Measurements from ENCODE around the gene ZNF407.
"Not testable (repeated sequence)": the region's sequence is repeated elsewhere in the genome, so short reads cannot be mapped to it uniquely, and the experiment has no call there.

ZNF407 gene

DNA sequence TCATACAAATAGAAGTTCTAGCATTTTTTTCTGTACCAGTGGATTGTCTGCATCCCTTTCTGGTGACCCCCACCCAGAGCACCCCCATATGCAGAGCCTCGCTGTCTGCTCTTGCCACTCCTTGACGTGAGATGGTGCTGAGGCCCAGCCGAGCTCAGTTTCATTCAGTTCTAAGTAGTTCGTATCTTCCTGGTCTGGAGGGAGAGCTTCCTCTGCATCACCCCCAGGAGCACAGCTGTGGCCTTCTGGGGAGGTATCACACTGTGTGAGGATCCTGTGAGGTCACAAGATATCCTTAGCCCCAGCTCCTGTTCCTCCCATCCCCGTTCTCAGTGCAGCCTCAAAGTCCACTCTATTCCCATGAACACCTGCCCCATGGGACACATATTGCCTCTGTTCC, 478.6 kb downstream of the ZNF407 start:
- DNase-seq (ENCODE audit: low read depth) = no peak
- H3K4me3 ChIP-seq (ENCODE audit: low read depth, low read length) = no peak overlapping the region
- TF ChIP-seq, protein P1, sequence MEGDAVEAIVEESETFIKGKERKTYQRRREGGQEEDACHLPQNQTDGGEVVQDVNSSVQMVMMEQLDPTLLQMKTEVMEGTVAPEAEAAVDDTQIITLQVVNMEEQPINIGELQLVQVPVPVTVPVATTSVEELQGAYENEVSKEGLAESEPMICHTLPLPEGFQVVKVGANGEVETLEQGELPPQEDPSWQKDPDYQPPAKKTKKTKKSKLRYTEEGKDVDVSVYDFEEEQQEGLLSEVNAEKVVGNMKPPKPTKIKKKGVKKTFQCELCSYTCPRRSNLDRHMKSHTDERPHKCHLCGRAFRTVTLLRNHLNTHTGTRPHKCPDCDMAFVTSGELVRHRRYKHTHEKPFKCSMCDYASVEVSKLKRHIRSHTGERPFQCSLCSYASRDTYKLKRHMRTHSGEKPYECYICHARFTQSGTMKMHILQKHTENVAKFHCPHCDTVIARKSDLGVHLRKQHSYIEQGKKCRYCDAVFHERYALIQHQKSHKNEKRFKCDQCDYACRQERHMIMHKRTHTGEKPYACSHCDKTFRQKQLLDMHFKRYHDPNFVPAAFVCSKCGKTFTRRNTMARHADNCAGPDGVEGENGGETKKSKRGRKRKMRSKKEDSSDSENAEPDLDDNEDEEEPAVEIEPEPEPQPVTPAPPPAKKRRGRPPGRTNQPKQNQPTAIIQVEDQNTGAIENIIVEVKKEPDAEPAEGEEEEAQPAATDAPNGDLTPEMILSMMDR (IDR thresholded peaks at IDR 0.05; ENCODE audit: low read depth, low read length, missing control alignments) = no peak

DNA sequence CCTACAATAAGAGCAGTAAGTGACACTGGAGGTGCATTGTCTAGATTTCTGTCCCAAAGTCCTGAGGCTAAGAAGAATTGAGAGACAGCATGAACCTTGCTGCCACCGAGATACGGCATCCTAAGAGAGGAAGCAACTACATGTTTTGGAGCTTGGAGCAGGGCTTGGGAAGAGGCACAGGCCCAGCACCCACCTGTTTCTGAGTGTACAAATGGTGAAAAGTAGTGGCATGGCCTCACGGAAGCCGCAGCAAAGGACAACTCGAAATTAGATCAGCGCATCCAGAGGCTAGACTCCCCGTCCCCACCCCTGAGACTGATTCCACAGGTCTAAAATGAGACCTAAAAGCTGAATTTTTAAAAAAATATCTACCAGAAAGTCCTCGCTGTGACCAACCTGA, 483.8 kb downstream of the ZNF407 start:
- no peak overlapping the region for H3K4me3 ChIP-seq (ENCODE audit: low read depth, low read length)
- no peak for DNase-seq (ENCODE audit: low read depth)
- TF ChIP-seq, protein P1 (IDR thresholded peaks at IDR 0.05; ENCODE audit: low read depth, low read length, missing control alignments) = no peak

DNA sequence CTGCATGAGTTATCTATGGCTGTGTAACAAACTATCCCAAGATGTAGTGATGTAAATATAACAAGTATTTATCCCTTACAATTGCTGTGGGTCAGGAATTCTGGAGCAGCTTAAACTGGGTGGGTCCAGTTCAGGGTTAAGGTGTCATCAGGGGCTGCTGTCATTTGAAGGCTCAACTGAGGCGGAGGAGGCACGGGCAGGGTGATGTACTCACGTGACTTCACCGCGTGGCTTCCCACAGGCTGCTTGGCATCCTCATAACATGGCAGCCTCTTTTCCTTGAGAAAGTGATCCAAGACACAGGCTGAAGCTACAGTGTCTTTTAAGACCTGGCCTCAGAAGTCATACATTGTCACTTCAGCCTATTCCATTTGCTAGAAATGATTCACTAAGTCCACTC, 485.5 kb downstream of the ZNF407 start:
- TF ChIP-seq, protein P1 (IDR thresholded peaks at IDR 0.05; ENCODE audit: low read depth, low read length, missing control alignments) = no peak
- H3K4me3 ChIP-seq (ENCODE audit: low read depth, low read length) = no peak overlapping the region
- DNase-seq (ENCODE audit: low read depth) = no peak

DNA sequence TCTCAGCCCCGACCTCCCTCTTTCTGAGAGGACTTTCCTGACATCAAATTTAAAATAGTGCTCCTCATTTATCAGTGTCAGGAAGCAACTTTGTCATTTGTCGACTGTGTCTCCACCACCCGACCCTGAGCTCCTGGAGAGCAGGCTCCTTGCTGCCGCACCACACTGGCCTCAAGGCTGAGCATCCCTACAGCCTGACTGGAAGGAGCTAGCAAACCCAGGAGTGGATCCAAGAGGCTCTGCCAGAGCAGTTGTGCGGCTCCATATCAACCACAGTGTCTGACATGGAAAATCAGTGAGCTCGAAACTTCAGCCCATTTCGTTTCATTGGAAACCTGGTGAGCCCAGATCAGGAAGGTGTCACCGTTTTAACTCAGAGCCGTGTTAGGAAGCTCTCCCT, 486.1 kb downstream of the ZNF407 start:
- no peak overlapping the region for H3K4me3 ChIP-seq (ENCODE audit: low read depth, low read length)
- TF ChIP-seq, protein P1 (IDR thresholded peaks at IDR 0.05; ENCODE audit: low read depth, low read length, missing control alignments) = no peak
- no peak for DNase-seq (ENCODE audit: low read depth)

DNA sequence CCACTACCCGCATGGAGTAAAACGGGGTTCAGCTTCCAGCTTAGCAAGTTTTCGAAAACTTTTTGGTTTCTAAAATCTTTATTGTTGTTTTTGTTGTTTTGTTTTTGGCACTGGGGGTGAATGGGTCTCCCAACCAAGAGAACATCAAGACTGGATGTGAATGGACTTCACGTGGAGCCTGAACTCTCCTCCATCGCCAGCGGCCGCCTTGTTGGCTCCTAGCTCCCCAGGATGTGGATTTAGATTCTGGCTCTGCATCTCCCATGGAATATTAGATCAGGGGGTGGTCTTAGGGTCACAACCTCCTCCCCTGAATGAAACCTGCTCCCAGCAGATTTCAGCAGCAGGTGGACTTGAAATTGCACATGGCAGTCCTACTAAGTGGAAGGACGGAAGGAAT, 488.0 kb downstream of the ZNF407 start:
- H3K4me3 ChIP-seq (ENCODE audit: low read depth, low read length); DNase-seq (ENCODE audit: low read depth): not testable (repeated sequence)

DNA sequence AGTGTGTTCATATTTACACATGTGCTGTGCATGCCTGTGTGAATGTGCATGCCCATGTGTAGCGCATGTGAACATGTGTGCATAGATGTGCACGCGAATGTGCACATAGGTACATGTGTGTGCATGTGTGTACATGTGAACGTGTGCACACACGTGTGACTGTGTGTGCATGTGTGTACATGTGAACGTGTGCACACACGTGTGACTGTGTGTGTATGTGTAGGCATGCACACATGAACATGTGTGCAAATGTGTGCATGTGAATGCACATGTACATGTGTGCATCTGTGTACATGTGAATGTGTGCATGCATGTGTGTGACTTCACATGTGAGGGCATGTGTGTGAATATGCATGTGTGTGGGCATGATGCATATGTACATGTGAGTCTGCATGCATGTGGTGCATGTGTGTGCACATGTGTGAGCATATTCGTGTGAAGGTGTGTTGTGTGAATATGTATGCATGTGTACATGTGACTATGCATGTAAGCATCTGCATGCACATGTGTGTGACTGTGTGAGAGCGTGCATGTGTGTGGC, 488.9 kb downstream of the ZNF407 start:
- TF ChIP-seq, protein P1 (IDR thresholded peaks at IDR 0.05; ENCODE audit: low read depth, low read length, missing control alignments) = no peak
- H3K4me3 ChIP-seq (ENCODE audit: low read depth, low read length) = no peak overlapping the region
- DNase-seq (ENCODE audit: low read depth) = no peak

DNA sequence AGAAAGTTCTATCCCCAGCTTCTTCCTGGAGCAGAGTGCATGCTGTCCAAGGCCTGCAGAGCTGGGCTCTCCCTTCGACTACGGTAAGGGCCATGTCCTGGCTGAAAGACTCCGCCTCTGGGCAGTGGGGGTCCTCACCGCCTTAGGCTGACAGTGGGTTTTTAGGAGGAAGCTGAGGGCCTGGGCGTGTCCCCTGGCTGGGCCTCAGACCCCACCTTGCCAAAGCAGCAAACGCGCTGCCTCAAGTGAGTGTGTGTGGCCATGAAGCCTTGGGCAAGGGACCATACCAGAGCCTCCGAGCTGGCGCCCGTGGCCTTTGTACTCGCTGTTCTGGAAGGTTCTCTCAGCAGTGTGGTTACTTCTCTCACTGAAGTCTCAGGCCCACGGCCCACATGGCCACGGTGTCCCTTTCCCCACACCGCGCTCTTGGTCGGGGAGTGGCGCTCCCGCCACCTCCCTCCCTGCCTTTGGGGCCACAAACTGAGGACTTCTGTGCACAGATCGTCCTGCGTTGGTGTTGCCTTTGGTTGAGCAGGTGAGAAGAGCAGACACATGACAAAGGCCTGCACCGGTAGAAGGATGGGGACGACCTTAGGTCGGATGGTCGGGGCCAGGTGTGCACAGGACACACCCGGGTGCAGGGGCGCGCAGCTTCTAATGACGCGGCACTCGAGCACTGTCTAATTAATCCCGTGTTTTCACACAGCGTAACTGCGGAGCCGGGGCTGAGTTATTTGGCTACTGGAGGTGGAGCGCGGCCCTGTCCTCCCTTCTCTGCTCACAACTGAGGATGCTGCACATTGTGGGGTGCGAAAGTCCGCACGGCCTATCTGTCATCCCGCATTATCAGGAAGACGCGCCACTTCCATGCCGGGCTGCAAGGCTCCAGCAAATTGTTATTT, 489.7 kb downstream of the ZNF407 start:
- TF ChIP-seq, protein P1 (IDR thresholded peaks at IDR 0.05; ENCODE audit: low read depth, low read length, missing control alignments) = no peak
- H3K4me3 ChIP-seq (ENCODE audit: low read depth, low read length) = no peak overlapping the region
- DNase-seq (ENCODE audit: low read depth) = no peak
